ENCODE measurements around the gene ARHGAP1. TPM values are rescaled to one million over a fixed set of nuclear protein-coding genes. Genes with fewer than 3 reads are reported as not detected.
A peak's percentile ranks its signal among the peaks of the same experiment; 100 is the strongest.

The ARHGAP1 gene
- total RNA-seq, 4 donors from 2014 or later = 39.2 to 53.6 (median 45.8) TPM

GRCh38 chr11:46663277-46663940, 37.0 kb downstream of the ARHGAP1 start:
- Histone ChIP-seq H3K27ac (no peak overlapping the region), H3K27me3 (no peaks in the 10 kb centered on the region), H3K36me3 (peaks cover 17 to 100% (median 24%) of the 10 kb centered on the region in 3 donors), H3K9me3 (no peaks in the 10 kb centered on the region), H3K4me3 (no peak overlapping the region), H3K4me1 (peaks cover 0 to 23% (median 6%) of the 10 kb centered on the region in 3 donors)
- no peak for DNase-seq
- intact Hi-C loops (cut with DNase I) = no loop called here
- TF ChIP-seq CTCF (IDR thresholded peaks at IDR 0.05) (no peak), POLR2A (IDR thresholded peaks at IDR 0.05) (no peak)
- WGBS, 2 donors = 81 to 83% methylated on average over 4 of the region's 4 CpGs

- Histone ChIP-seq H3K27me3 (no peaks in the 10 kb centered on the region), H3K27ac (no peak overlapping the region), H3K36me3 (peaks cover 11 to 100% (median 23%) of the 10 kb centered on the region in 3 donors), H3K9me3 (no peaks in the 10 kb centered on the region), H3K4me1 (peaks cover 0 to 12% (median 4%) of the 10 kb centered on the region in 3 donors), H3K4me3 (no peak overlapping the region)
- intact Hi-C loops (cut with DNase I) = no loop called here
- TF ChIP-seq CTCF (IDR thresholded peaks at IDR 0.05) (no peak), POLR2A (IDR thresholded peaks at IDR 0.05) (no peak)
- DNase-seq = no peak
Measured at GRCh38 chr11:46662366-46662765, 38.1 kb downstream of the ARHGAP1 start.

- Histone ChIP-seq H3K4me1 (peaks cover 0 to 7% (median 0%) of the 10 kb centered on the region in 3 donors), H3K4me3 (no peak overlapping the region), H3K9me3 (no peaks in the 10 kb centered on the region), H3K27ac (peak overlapping the region in 1 of 4 donors; percentile 2), H3K36me3 (peaks cover 6 to 100% (median 24%) of the 10 kb centered on the region in 3 donors), H3K27me3 (no peaks in the 10 kb centered on the region)
- intact Hi-C loops (cut with DNase I) = no loop called here
- no peak for DNase-seq
- TF ChIP-seq CTCF (IDR thresholded peaks at IDR 0.05) (no peak), POLR2A (IDR thresholded peaks at IDR 0.05) (no peak)
Measured at GRCh38 chr11:46661836-46662235, 38.6 kb downstream of the ARHGAP1 start.

- Histone ChIP-seq H3K27ac (peak overlapping the region in 1 of 4 donors; percentile 25), H3K4me3 (no peak overlapping the region), H3K36me3 (peaks cover 5 to 100% (median 24%) of the 10 kb centered on the region in 3 donors), H3K9me3 (no peaks in the 10 kb centered on the region), H3K27me3 (no peaks in the 10 kb centered on the region), H3K4me1 (no peaks in the 10 kb centered on the region)
- WGBS, 2 donors = 62 to 83% methylated on average over 1 of the region's 1 CpG
- intact Hi-C loops (cut with DNase I) = no loop called here
- DNase-seq = no peak
- no peak for TF ChIP-seq CTCF (IDR thresholded peaks at IDR 0.05)
- no peak for TF ChIP-seq POLR2A (IDR thresholded peaks at IDR 0.05)
Measured at GRCh38 chr11:46659908-46660307, 40.5 kb downstream of the ARHGAP1 start.

GRCh38 chr11:46658259-46658658, 42.2 kb downstream of the ARHGAP1 start:
- DNase-seq = no peak
- no peaks in the 10 kb centered on the region for H3K9me3 ChIP-seq
- H3K4me1 ChIP-seq = no peaks in the 10 kb centered on the region
- H3K27ac ChIP-seq = peak overlapping the region in 2 of 4 donors; percentile 6 to 34
- H3K27me3 ChIP-seq = no peaks in the 10 kb centered on the region
- WGBS, 2 donors = 74 to 76% methylated on average over 3 to 4 of the region's 4 CpGs
- intact Hi-C loops (cut with DNase I) = no loop called here
- H3K36me3 ChIP-seq = peaks cover 5 to 100% (median 29%) of the 10 kb centered on the region in 3 donors
- no peak overlapping the region for H3K4me3 ChIP-seq
- TF ChIP-seq CTCF (IDR thresholded peaks at IDR 0.05) (no peak), POLR2A (IDR thresholded peaks at IDR 0.05) (no peak)
